Panc1 (cell line): ENCODE data around the gene ACAD8. TPM values are rescaled to one million over a fixed set of nuclear protein-coding genes. Genes with fewer than 3 reads are reported as not detected.

ENCODE experiments used
- ATAC-seq: fragments of 200-7000 bp; cut with Tn5 transposase; 2 replicates; pipeline ENCODE4 v1.9.1; 2020; ENCODE audit warnings: mild to moderate bottlenecking, moderate library complexity
- BruUV-seq: library from RNA; stranded (reverse); fragments of 400-500 nt; replicated peaks from 2 replicates; lab custom pipeline; 2021; lab: Mats Ljungman, UMichigan
- CTCF ChIA-PET: fragments of 300-600 bp; sonication (Branson Sonifier 250); formaldehyde crosslinking; loops from one replicate; lab custom pipeline; 2022; ENCODE audit warnings: antibody characterized with exemption; lab: Charles Lee
- POLR2A ChIA-PET: fragments of 300-600 bp; sonication (Branson Sonifier 250); formaldehyde crosslinking; loops from one replicate; lab custom pipeline; 2022; ENCODE audit warnings: antibody characterized with exemption; lab: Charles Lee
- DNase-seq: peaks from one replicate; pipeline ENCODE4 v3.0.0-alpha.2; 2010; ENCODE audit warnings: low read depth, low spot score
- H3K27ac ChIP-seq: 2 replicates; pipeline ENCODE4 v1.5.1; 2011; ENCODE audit warnings: mild to moderate bottlenecking, low read length, inconsistent platforms
- H3K27me3 ChIP-seq: fragments of 200-500 bp; sonication (Bioruptor generic); 2 replicates; pipeline ENCODE4 v1.6.0; 2014; ENCODE audit warnings: low read length, inconsistent platforms; ENCODE audit not compliant: control insufficient read depth, insufficient read depth
- H3K36me3 ChIP-seq: fragments of 200-500 bp; sonication (Bioruptor generic); 2 replicates; pipeline ENCODE4 v1.5.1; 2014; ENCODE audit warnings: inconsistent platforms, mild to moderate bottlenecking, low read length, moderate library complexity; ENCODE audit not compliant: control insufficient read depth, insufficient read depth
- H3K4me1 ChIP-seq: 2 replicates; pipeline ENCODE4 v1.5.1; 2011; ENCODE audit warnings: inconsistent platforms, mild to moderate bottlenecking, low read length, moderate library complexity; ENCODE audit not compliant: control insufficient read depth, insufficient read depth
- H3K4me3 ChIP-seq, 2 experiments: 2 replicates each; pipeline ENCODE4 v1.5.1; 2011 to 2012; ENCODE audit warnings: low read depth in 2 of 2, low read length in 2 of 2, mild to moderate bottlenecking in 2 of 2, inconsistent platforms in 1 of 2, moderate library complexity in 1 of 2
- H3K9me3 ChIP-seq: fragments of 200-500 bp; sonication (Bioruptor generic); 2 replicates; pipeline ENCODE4 v1.5.1; 2014; ENCODE audit warnings: low read depth, mild to moderate bottlenecking, inconsistent platforms, low read length, moderate library complexity; ENCODE audit not compliant: control insufficient read depth, insufficient read depth
- POLR2AphosphoS5 ChIP-seq: IDR thresholded peaks from 2 replicates; pipeline ENCODE4 v1.6.1; 2012; ENCODE audit warnings: mild to moderate bottlenecking, low read depth, low read length, moderate library complexity
- REST ChIP-seq, 2 experiments: IDR thresholded peaks; 2 replicates each; pipeline ENCODE4 v1.6.1; 2011 to 2012; ENCODE audit warnings: low read depth in 2 of 2, control low read depth in 1 of 2, low read length in 1 of 2, mild to moderate bottlenecking in 1 of 2, moderate library complexity in 1 of 2; ENCODE audit not compliant: insufficient read depth in 1 of 2
- SIN3A ChIP-seq: IDR thresholded peaks from 2 replicates; pipeline ENCODE4 v1.6.1; 2012; ENCODE audit warnings: low read depth, mild to moderate bottlenecking, low read length, moderate library complexity, borderline replicate concordance; ENCODE audit not compliant: insufficient read depth
- TCF7L2 ChIP-seq: IDR thresholded peaks from 2 replicates; pipeline ENCODE4 v1.6.1; 2011; ENCODE audit warnings: mild to moderate bottlenecking, low read depth, low read length, inconsistent platforms
- in situ Hi-C: cut with HindIII; loops from 2 replicates; pipeline ENCODE4 v1.10.0; 2016; ENCODE audit warnings: low sequenced_read_pairs, low pct_unique_long_range_greater_than_20kb
- intact Hi-C: fragments of 100-400 bp; cut with micrococcal nuclease; formaldehyde crosslinking; loops from one replicate; pipeline ENCODE4 v1.10.0; 2022; ENCODE audit not compliant: unreplicated experiment
- total RNA-seq: library from RNA; stranded (reverse); gene quantifications from one replicate; pipeline ENCODE4 v1.2.1, GENCODE V29; 2021; ENCODE audit not compliant: unreplicated experiment
- TF ChIP-seq, protein P1 (sequence below): fragments of 450-650 bp; IDR thresholded peaks from 2 replicates; pipeline ENCODE4 v1.5.1; 2017; ENCODE audit warnings: mild to moderate bottlenecking

ACAD8 gene
- total RNA-seq, 1 experiment from 2014 or later = 28.4 TPM

DNA sequence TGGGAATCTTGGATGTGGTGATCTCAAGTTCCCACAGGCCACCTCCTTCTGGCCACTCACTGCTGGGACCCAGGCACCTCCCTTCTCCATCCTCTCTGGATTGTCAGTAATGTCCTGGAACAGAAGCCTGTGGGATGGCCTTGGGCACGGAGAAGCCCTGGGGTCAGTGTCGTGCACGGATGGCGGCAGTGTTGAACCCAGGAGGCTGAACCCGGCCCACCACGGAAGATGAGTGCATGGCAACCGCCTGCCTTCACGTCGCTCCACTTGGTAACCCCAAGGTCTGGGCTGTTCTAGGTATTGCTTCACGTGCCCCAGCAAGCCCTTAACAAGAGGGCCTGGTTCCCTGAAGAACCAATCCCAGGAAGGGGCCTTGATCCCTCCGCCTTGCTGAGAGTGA is 7.3 kb upstream of the ACAD8 start:
- DNase-seq (no peak), ATAC-seq (no peak)
- no peak overlapping the region for H3K4me3 ChIP-seq
- no peak overlapping the region for H3K27ac ChIP-seq
- no TSS peak for BruUV-seq
- in situ Hi-C loops = no loop called here
- intact Hi-C loops = no loop called here
- no peaks in the 10 kb centered on the region for H3K9me3 ChIP-seq
- H3K4me1 ChIP-seq = no peaks in the 10 kb centered on the region
- TF ChIP-seq REST (IDR thresholded peaks at IDR 0.05; ENCODE audit: insufficient read depth in 1 of 2, low read depth in 2 of 2, low read length in 1 of 2) = no peak
- TF ChIP-seq, protein P1, sequence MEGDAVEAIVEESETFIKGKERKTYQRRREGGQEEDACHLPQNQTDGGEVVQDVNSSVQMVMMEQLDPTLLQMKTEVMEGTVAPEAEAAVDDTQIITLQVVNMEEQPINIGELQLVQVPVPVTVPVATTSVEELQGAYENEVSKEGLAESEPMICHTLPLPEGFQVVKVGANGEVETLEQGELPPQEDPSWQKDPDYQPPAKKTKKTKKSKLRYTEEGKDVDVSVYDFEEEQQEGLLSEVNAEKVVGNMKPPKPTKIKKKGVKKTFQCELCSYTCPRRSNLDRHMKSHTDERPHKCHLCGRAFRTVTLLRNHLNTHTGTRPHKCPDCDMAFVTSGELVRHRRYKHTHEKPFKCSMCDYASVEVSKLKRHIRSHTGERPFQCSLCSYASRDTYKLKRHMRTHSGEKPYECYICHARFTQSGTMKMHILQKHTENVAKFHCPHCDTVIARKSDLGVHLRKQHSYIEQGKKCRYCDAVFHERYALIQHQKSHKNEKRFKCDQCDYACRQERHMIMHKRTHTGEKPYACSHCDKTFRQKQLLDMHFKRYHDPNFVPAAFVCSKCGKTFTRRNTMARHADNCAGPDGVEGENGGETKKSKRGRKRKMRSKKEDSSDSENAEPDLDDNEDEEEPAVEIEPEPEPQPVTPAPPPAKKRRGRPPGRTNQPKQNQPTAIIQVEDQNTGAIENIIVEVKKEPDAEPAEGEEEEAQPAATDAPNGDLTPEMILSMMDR = no peak
- no peak for TF ChIP-seq TCF7L2
- no peak for TF ChIP-seq SIN3A
- no peak for TF ChIP-seq POLR2AphosphoS5
- POLR2A ChIA-PET = no interaction called here
- CTCF ChIA-PET = no interaction called here
- H3K27me3 ChIP-seq = no peaks in the 10 kb centered on the region
- H3K36me3 ChIP-seq = no peaks in the 10 kb centered on the region; the same call in 1 of the 2 replicates

- CTCF ChIA-PET = no interaction called here
- intact Hi-C loops (no loop called here), in situ Hi-C loops (no loop called here)
- no TSS peak for BruUV-seq
- no peak for TF ChIP-seq POLR2AphosphoS5
- TF ChIP-seq TCF7L2 = no peak
- TF ChIP-seq SIN3A = no peak
- no peak for TF ChIP-seq REST (IDR thresholded peaks at IDR 0.05; ENCODE audit: insufficient read depth in 1 of 2, low read depth in 2 of 2, low read length in 1 of 2)
- TF ChIP-seq, protein P1 = no peak
- Histone ChIP-seq H3K4me3 (no peak overlapping the region), H3K36me3 (no peaks in the 10 kb centered on the region; the same call in 1 of the 2 replicates), H3K27ac (no peak overlapping the region), H3K9me3 (no peaks in the 10 kb centered on the region), H3K27me3 (no peaks in the 10 kb centered on the region), H3K4me1 (no peaks in the 10 kb centered on the region; the same call in 1 of the 2 replicates)
- ATAC-seq = no peak
- POLR2A ChIA-PET = no interaction called here
- DNase-seq = no peak
Measured at GRCh38 chr11:134246678-134247077, 6.7 kb upstream of the ACAD8 start.
